Prostate gland (tissue), 2 donors: ENCODE data around the gene TAF9B.

Source experiments
- CTCF ChIP-seq, 4 experiments: fragments of 200-600 bp in 2 of 4; fragments of 450-650 bp in 2 of 4; sonication (generic) in 2 of 4; IDR thresholded peaks; 1 replicate in 3 of 4; 2 replicates in 1 of 4; pipeline ENCODE4 v1.5.1; 2016 to 2019; ENCODE audit warnings: antibody characterized with exemption in 4 of 4, mild to moderate bottlenecking in 2 of 4, moderate library complexity in 2 of 4
- POLR2AphosphoS5 ChIP-seq: sonication (generic); formaldehyde crosslinking; IDR thresholded peaks from one replicate; pipeline ENCODE4 v1.6.1; 2017; ENCODE audit warnings: antibody characterized with exemption

GRCh38 chrX:78133238-78133960, 6.1 kb downstream of the TAF9B start:
- TF ChIP-seq CTCF (IDR thresholded peaks at IDR 0.05) (no peak), POLR2AphosphoS5 (no peak)
